Activated CD4-positive, CD25-positive, alpha-beta regulatory T cell (primary cell): ENCODE results near the gene SVOPL.

ENCODE experiments used
- DNase-seq, 4 experiments: peaks; one replicate each; lab custom pipeline; 2025; lab: John Stamatoyannopoulos, UW

The SVOPL gene

DNA sequence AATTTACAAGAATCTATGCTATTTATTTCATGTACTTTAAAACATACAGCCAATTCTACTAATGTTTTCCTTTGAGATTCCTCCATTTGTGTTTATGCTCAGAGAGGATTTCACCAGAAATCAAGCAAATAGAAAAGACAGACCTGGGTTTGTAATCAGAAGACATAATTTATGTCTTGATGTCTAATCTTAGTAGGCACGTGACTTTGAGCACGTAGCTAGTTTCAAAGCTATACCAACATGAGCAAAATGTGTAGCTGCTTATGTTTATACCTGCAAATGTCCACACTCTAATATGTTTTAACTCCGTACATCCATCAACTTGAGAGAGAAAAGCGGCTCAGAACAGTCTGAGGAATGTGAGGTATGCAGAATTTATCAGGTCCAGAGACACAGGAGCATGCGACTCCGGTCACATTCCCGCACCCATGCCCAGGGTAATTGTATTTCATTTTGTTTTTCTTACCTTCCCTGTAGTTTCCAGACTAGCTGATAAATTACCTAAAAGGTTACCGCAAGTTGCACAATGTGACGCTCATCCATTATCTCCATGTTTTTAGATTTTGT is 40.0 kb downstream of the SVOPL start:
- DNase-seq, result no peak

DNA sequence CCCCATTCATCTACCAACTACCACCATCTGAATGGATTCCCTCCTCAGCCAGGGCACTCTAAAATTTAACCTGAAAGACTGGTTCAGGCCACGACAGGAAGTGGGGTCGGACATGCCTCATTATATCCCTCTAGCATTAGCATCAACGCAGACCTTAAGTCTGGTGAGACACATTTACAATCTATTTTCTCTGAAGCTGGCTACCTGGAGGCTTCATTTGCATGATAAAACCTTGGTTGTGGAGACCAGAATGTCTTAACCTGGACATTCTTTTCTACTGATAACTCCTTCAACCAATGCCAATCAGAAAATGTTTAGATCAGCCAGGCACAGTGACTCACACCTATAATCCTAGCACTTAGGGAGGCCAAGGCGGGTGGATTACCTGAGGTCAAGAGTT is 42.3 kb downstream of the SVOPL start:
- no peak for DNase-seq

DNA sequence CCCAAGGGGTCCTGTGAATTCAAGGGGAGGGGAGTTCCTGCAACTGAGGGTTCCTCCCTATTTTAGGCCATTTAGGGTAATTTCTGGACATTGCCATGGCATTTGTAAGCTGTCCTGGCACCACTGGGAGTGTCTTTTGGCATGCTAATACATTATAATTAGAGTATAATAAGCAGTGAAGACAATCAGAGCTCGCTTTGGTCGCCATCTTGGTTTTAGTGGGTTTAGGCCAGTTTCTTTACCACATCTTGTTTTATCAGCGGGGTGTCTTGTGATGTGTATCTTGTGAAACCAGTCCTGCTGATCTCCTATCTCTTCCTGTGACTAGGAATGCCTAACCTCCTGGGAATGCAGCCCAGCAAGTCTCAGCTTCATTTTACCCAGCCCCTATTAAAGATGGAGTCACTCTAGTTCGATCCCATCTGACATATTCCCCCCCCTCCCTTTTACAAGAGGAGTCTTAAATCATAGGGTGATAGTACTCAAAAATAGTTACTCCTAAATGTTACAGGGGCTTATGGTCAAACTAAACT is 43.2 kb downstream of the SVOPL start:
- DNase-seq, result no peak

DNA sequence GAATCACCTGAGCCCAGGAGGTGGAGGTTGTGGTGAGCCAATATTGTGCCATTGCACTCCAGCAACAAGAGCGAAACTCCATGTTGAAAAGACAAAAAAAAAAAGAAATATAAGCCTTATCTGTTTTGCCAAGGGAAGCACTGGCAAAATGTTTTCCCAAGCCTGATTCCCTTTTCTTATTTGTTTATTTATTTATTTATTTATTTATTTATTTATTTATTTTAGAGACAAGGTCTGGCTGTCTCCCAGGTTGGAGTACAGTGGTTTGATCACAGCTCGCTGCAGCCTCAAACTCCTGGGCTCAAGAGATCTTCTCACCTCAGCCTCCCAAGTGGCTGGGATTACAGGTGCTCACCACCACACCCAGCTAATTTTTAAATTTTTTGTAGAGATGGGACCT is 44.2 kb downstream of the SVOPL start:
- DNase-seq, result no peak

DNA sequence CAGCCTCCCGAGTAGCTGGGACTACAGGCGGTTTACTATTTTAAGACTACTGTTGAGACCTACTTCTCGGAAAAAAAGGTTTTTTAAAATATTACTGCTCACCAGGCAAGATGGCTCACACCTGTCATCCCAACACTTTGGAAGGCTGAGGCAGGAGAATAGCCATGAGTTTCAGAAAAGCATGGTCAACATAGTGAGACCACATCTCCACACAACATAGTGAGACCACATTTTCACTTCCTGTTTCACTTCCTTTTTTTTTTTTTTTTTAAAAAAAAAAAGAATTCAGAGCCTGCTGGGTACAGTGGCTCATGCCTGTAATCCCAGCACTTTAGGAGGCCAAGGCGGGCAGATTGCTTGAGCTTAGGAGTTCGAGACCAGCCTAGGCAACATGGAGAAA is 46.5 kb downstream of the SVOPL start:
- DNase-seq, result no peak

DNA sequence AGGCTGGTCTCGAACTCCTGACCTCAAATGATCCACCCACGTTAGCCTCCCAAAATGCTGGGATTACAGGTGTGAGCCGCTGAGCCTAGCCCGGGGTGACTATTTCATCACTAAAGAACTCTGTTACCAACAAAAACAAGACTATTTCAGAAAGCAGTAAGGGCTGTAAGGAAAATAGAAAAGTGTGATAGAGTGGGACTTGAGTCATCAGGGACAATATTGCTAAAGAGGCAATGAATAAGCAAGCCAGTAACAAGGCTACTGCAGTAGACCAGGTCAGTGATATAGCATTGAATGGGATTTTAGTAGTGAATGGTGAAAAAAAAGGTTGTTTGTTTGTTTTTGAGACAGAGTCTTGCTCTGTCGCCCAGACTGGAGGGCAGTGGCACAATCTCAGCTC is 51.7 kb downstream of the SVOPL start:
- DNase-seq, result no peak

DNA sequence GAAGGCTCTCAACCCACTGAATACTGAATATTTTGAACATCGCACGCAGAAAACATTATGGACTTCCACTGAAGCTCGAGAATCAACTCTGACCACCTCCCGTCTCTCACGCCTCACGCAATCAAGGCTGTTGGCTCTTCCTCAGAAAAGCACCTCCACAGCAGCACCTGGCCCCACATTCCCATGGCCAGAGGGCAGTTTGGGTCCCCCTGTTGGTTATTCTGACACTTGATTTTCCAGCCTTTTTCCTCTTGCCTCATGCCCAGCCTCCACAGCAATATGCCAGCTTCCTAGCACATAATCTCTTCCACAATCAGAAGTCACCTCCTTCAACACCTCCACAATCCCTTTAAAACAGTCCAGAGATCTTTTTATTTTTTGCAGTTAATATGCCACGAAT is 55.9 kb downstream of the SVOPL start:
- DNase-seq, result no peak

DNA sequence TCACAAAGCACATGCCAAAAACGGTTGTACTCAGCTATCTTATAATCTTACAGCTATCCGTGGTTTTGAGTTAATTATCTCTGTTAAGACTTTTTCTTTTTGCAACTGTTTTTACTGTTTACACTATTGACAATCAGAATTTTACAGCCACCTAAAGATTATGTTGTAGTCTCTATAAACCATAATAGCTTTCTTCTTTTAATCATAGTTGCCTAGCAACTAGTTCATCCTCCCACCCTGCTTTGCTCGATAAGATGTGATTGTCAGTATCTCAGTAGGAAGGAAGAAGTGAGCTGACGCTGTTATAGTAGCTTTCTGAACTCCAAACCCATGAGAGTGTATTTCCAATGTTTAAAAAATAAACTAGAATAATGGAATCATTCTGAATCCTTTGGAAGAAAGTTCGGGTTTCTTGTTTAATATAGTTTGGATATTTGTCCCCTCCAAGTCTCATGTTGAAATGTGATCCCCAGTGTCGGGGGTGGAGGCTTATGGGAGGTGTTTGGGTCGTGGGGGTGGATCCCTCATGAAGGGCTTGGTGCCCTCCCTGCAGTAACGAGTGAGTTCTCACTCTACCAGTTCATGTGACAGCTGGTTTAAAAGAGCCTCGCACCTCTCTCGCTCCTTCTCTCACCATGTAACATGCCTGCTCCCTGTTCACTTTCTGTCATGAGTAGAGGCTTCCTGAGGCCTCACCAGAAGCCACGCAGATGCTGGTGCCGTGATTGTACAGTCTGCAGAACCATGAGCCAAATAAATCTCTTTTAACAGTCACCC is 68.1 kb downstream of the SVOPL start:
- DNase-seq, result no peak

DNA sequence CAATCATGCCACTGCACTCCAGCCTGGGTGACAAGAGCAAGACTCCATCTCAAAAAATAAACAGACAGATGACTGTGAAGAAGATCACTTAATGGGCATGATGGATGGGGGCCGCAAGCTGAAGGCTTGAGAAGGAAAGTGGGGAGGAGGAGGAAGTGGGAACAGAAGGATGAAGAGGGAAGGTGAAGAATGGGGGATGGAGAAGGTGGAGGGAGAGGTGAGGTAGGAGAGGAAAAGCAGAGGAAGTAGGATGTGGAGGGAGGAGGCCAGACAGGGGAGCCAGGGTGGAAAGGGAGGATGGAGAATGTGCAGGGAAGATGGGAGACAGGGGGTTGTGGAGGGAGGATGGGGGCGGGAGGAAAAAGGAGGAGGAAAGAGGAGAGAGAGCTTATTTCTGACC is 68.8 kb downstream of the SVOPL start:
- DNase-seq, result no peak

DNA sequence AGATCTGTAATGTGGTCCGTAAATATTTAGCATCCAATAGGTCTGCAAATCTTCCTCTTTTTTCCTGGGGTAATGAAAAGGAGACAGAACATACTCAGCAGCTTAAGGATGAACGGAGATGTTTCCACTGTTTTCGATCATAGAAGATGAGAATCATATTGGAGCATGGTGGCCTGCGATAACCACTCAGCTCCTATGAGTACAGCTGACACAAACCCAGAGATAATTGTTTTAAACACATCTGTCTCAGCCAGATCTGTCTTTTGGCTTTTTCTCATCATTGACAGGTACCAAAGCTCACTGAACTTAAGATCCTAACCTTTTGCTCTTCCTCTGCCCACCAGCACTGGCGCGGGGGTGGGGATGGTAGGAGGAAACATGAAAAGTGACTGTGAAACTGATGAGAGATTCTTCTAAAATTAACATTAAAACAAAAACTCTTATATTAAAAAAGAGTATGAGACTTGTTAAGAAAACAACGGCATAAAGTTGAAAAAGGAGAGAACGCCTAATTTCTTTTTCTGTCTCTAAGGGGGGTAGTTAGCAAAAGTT is 71.0 kb downstream of the SVOPL start:
- DNase-seq, result no peak

DNA sequence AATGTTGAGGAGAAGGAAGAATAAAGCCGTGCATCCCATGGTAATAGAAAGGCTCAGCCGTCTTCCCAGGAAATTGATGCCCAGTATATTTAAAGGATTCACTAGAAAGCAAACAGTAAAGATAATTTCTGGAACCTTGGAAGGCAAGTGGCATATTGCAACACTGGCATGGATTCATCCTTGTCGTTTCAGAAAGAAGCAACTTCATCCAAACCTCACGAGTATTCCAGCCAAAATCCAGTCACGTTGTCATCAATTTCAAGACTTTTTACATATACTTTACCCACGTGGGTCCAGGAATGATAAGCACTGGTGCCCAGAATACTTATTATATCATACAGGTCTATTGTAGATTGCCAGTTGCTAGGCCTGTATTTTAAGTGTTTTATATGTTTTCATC is 73.8 kb downstream of the SVOPL start:
- DNase-seq, result no peak

DNA sequence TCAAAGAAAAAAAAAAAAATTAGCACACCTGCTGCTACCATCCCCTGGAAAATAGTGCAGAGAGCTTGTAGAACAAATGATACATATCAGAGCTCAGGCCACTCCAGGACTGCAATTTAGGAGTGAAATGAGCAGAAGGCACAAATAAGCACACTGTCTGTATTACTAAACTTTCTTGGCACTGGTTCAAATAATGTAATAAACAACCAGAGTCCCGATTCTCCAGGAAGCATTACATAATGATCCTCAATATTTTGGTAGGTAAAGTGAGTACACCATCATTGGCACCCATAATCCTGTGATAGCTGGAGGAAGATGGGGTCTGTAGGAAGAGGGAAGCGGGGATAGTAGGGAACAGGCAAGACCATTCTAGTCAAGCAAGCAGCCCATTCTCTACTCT is 74.3 kb downstream of the SVOPL start:
- no peak for DNase-seq

DNA sequence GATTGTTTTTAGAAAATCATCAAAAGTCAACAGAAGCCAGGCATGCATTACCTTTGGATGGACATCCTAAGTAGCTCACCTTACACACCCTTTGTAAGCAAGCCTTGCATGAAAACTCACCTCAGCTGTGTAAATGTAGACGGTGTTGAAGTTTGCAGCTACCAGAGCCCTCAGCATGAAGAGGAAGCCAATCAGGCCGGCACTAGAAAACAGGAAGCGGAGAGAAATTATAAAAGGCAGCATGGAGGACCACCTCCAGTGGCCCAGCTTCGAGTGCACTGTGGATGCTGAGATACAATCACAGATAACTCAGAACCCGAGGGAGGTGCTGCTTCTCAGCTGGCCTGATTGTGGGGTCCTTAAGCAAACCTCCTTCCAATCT is 75.3 kb downstream of the SVOPL start:
- DNase-seq, result no peak

DNA sequence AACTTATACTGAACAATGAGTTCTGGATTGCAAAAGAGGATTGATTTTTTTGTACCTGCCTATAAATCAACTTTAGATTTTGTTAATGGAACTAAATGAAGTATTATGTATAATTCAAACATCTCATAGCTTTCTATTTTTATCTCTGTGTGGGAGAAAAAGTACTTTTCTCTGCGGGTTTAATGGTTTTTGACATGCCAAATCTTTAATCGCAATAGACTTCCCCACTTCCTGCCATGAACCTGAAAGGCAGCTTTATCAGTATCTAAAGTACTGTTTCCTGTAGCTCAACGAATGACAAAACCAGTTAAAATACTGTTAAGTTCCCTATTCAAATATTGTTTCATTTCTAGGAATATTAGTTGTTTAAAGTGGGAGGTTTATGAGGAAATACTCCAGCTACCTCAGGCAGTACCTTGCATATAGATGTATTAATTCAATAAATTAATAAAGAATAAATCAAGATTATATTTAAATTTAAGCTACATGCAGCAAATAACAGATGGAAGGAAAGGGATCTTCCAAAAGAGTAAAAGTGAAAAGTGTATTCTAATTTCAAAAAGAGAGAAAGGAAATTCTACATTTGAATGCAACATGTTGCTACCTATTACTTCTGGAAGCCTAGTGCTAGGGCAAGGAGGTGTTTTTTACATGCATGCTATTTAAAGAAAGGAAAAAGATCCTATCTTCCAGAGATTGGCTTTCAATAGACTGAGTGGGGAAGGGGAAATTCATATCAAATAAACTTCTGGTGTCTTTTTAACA is 75.9 kb downstream of the SVOPL start:
- DNase-seq, result no peak

DNA sequence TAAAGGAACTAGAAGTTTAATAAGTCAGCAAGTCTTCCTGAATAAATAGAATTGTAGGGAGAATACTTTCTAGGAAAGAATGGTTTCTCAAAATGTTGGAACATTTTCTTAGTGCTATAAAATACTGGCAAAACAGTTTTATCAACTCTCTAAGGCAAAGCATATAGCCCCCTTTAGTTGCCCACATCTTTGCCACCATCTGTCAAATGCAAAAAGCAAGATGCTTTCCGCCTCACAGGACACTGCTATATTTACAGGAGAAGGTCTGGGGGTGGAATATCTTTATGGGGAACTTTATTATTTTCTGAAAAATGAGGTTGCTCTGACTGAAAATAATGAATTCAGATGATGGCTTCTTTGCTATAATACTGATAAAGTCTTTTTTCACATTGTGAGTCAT is 78.3 kb downstream of the SVOPL start:
- no peak for DNase-seq

DNA sequence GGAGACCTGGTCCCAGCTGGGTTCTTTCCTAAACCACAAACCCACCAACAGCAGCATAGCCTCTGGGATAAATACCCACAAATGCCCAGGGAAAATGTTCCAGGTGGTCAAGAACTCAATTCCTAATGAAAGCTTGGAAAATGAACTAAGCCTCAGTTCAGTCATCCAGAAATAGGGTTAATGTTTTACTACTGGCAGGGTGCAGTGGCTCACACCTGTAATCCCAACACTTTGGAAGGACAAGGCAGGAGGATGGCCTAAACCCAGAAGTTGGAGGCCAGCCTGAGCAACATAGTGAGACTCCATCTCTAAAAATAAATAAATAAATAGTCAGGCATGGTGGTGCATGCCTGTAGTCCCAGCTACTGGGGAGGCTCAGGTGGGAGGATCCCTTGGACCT is 82.2 kb downstream of the SVOPL start:
- no peak for DNase-seq

DNA sequence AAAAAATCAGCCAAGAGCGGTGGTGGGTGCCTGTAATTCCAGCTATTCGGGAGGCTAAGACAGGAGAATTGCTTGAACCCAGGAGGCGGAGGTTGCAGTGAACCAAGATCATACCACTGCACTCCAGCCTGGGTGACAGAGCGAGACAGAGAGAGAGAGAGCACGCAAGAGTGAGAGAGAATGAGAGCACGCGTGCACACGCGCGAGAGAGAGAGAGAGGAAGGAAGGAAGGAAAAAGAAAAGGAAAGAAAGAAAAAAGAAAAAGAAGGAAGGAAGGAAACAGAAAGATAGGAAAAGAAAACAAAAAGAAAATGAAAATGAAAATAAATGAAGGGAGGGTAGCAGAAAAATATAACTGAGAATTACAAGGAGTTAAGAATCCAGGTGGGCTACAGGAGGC is 82.7 kb downstream of the SVOPL start:
- DNase-seq, result no peak

DNA sequence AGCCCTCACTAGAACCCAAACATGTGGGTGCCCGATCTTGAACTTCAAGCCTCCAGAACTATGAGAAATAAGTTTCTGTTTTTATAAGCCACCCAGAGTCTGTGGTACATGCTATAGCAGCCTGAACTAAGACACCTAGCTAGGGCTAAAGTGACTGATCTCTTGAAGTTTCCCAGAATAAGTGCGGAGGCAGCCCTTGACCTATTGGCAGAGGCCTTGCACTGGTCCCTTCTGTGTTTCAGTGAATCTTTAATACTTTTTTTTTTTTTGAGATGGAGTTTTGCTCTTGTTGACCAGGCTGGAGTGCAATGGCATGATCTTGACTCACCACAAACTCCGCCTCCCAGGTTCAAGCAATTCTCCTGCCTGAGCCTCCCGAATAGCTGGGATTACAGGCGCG is 85.1 kb downstream of the SVOPL start:
- DNase-seq, result no peak

DNA sequence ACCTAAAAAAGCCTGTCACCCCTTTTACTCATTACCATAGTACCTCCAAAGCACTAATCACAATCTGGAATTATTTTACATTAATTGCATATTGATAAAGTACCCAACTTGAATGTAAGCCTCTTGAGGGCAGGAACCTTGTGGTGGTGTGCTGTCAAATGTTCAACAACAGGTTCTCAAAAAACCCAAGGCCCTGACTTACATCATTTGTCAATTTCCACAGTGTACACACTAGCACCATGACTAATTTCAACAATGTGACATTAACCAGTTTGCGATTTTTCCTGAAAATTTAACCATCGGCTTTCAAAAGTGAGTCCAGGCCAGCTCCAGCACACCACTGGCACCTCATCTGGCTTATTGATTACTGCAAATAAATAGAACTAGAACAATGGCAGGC is 87.5 kb downstream of the SVOPL start:
- no peak for DNase-seq

DNA sequence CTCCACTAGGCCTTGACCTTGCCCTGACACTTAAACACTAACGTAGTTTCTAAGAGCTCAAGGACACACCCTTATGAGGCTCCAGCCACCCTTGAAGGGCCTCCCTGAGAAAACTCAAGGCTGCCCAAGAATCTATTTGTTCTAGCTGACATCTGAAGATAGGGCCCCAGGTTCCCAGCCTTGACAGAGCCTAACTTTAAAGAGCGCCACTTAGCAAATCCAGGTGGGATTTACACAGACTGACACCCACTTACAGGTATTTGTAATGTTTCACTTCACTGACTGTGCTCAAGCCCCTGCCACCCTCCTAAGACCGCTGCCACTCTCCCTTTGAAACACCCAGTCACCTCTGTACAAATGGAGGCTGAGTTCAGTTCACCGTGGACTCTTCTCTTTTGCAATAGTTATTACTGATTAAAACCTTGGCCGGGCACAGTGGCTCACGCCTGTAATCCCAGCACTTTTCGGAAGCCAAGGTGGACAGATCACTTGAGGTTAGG is 90.4 kb downstream of the SVOPL start:
- DNase-seq, result no peak

DNA sequence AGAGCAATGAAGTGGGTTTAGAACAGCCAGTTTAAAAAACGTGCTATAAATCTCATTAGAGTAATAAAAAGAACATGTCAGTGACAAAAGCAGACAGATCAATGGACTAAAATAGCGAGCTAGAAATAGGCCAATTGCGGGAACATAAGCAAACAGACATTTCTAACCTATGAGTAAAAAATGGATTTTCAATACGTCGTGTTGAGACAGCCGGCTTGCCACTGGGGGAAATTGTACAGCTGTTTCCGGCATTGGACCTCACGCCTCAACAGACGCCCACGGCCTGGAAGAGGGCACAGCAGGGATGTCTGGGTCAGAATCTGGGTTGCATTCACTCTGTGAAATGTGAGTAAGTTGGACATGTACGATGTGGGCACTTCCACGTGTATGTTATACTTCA is 92.9 kb downstream of the SVOPL start:
- no peak for DNase-seq

DNA sequence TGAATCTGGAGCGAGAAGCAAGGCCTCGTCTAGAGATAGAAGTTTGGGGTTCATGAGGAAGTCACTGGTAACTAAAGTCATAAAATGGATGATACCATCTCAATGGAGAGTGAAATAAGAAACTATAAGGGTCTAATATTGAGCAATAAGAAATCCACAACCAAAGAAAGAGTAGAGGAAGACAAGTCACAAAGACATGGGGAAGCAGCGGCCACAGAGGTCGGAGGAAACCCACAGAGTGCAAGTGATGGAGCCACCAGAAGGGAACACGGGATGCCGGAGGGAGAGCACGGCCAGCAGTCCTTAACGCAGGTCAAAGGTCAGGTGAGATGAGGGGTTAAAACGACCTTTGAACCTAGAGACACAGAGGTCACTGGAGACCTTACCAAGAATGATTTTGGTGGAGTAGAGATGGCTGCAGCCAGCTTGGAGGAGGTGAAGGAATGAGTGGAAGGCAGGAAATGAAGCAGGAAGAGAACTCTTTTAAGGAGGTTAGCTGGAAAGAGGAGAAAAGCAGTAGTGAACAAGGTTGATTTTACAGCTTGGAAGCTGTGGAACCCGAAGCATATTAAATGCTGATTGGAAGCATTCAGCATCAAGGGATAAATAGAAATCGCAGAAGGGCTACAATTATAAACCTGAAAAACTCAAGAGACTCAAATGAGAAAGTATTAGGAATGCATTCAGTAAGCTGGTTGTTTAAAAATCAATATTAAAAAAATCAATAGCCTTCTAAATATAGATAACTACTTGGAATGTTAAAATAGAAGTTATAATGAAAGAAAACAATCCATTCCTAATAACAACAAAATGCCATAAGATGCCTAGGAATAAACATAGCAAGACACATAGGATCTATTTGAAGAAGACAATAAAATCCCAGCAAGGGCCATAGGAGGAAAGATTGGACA is 93.7 kb downstream of the SVOPL start:
- no peak for DNase-seq
